ENCODE measurements around the gene FNDC3B. TPM values are rescaled to one million over a fixed set of nuclear protein-coding genes. Genes with fewer than 3 reads are reported as not detected.

Gene FNDC3B
- total RNA-seq, 1 donor from 2014 or later: 204 TPM

DNA sequence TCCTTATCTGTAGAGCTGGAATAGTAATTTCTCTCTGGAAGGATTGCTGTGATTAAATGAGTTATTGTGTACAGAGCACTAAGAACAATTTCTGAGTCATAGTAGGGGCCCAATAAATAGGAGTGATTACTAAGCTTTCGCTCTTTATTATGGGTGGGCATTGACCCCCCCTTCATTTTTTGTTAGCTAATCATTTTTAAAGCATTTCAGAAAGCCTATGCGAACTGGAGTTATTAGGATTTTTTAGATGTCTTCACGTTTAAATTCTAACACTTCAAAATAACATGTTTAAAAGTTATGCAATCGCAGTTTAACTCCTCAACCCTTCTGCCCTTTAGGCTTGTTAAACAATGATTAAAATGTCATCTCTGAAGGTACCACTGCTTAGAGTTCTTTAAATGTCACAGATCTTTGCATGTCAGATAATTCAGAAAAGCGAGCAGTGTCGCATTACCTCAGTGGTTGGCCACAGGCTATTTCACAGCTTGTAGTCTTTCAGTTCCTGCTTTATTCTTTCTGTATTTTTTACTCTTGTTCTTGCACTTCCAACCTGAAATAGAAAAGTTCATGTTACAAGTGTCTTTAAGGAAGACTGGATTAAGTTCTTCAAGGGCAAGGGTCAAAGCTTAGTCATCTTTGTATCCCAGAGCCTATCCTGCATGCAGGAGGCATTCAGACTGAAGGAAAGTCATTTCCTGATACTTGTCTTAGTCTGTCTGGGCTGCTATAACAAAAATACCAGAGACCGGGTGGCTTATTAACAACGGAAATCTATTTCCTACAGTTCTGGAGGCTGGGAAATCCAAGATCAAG, 102.9 kb downstream of the FNDC3B start:
- H3K4me1 Mint-ChIP-seq (ENCODE audit: unreplicated experiment): peaks cover 74% of the 10 kb centered on the region
- peak overlapping the region; percentile 42 for H3K27ac Mint-ChIP-seq (ENCODE audit: unreplicated experiment)
- peaks cover 33% of the 10 kb centered on the region for H3K36me3 Mint-ChIP-seq (ENCODE audit: low read depth, unreplicated experiment)
- H3K9me3 Mint-ChIP-seq (ENCODE audit: unreplicated experiment): no peaks in the 10 kb centered on the region
- H3K4me3 Mint-ChIP-seq (ENCODE audit: unreplicated experiment): peak overlapping the region; percentile 56
- peaks cover 3% of the 10 kb centered on the region for H3K27me3 Mint-ChIP-seq (ENCODE audit: unreplicated experiment)
- TF ChIP-seq, protein P1, sequence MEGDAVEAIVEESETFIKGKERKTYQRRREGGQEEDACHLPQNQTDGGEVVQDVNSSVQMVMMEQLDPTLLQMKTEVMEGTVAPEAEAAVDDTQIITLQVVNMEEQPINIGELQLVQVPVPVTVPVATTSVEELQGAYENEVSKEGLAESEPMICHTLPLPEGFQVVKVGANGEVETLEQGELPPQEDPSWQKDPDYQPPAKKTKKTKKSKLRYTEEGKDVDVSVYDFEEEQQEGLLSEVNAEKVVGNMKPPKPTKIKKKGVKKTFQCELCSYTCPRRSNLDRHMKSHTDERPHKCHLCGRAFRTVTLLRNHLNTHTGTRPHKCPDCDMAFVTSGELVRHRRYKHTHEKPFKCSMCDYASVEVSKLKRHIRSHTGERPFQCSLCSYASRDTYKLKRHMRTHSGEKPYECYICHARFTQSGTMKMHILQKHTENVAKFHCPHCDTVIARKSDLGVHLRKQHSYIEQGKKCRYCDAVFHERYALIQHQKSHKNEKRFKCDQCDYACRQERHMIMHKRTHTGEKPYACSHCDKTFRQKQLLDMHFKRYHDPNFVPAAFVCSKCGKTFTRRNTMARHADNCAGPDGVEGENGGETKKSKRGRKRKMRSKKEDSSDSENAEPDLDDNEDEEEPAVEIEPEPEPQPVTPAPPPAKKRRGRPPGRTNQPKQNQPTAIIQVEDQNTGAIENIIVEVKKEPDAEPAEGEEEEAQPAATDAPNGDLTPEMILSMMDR (IDR thresholded peaks at IDR 0.05; ENCODE audit: unreplicated experiment): no peak
- no peak for DNase-seq (ENCODE audit: low spot score)

DNA sequence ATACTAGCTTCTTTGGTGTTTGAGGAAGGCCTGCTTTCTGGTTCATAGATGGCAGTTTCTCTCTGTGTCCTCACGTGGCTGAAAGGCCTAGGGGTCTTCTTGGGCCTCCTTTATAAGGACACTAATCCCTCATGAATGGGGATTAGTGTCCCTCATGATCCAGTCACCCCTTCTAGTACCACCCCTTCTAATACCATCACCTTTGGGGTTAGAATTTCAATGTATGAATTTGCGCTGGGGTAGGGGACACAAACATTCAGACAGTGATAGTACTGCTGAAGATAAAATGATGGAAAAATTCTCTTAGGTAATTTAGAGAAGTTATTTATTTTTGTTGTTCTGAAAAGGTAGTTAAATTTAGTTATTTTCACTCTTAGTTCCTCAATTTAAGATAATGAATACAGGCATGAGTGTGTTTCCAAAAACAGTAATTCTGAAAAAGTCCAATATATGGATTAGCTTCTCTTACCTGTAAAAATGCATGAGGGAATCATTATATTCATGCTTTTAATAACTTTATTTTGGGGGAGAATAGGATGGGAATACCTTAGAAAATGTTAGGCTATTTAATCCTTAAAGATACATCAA, 103.6 kb downstream of the FNDC3B start:
- Mint-ChIP-seq H3K9me3 (ENCODE audit: unreplicated experiment) (no peaks in the 10 kb centered on the region), H3K36me3 (ENCODE audit: low read depth, unreplicated experiment) (peaks cover 38% of the 10 kb centered on the region), H3K27me3 (ENCODE audit: unreplicated experiment) (peaks cover 3% of the 10 kb centered on the region), H3K27ac (ENCODE audit: unreplicated experiment) (no peak overlapping the region), H3K4me1 (ENCODE audit: unreplicated experiment) (peaks cover 71% of the 10 kb centered on the region), H3K4me3 (ENCODE audit: unreplicated experiment) (no peak overlapping the region)
- TF ChIP-seq, protein P1 (IDR thresholded peaks at IDR 0.05; ENCODE audit: unreplicated experiment): no peak
- no peak for DNase-seq (ENCODE audit: low spot score)

DNA sequence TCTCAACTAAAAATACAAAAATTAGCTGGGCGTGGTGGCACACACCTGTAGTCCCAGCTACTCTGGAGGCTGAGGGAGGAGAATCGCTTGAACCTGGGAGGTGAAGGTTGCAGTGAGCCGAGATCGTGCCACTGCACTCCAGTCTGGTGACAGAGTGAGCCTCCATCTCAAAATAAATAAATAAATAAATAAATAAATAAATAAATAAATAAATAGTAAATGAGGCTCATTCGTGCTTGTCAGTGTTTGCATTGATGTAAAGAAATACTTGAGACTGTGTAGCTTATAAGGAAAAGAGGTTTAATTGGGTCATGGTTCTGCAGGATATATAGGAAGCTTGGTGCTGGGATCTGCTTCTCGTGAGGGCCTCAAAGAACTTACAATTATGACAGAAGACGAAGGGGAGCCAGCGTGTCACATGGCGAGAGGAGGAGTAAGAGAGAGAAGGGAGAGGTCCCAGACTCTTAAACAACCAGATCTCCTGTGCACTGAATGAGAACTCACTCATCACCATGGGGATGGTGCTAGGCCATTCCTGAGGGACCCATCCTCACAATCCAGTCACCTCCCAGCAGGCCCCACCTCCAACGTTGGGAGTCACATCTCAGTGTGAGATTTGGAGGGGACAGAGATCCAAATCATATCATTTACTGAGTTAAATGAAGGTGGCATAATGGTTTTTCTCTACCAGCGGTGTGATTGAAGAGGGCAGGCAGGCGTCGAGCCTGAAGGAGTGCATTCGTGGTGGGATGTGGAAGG, 104.5 kb downstream of the FNDC3B start:
- Mint-ChIP-seq H3K4me3 (ENCODE audit: unreplicated experiment) (peak overlapping the region; percentile 44), H3K9me3 (ENCODE audit: unreplicated experiment) (no peaks in the 10 kb centered on the region), H3K4me1 (ENCODE audit: unreplicated experiment) (peaks cover 71% of the 10 kb centered on the region), H3K27ac (ENCODE audit: unreplicated experiment) (peak overlapping the region; percentile 89), H3K27me3 (ENCODE audit: unreplicated experiment) (peaks cover 3% of the 10 kb centered on the region), H3K36me3 (ENCODE audit: low read depth, unreplicated experiment) (peaks cover 38% of the 10 kb centered on the region)
- DNase-seq (ENCODE audit: low spot score): no peak
- TF ChIP-seq, protein P1 (IDR thresholded peaks at IDR 0.05; ENCODE audit: unreplicated experiment): no peak

DNA sequence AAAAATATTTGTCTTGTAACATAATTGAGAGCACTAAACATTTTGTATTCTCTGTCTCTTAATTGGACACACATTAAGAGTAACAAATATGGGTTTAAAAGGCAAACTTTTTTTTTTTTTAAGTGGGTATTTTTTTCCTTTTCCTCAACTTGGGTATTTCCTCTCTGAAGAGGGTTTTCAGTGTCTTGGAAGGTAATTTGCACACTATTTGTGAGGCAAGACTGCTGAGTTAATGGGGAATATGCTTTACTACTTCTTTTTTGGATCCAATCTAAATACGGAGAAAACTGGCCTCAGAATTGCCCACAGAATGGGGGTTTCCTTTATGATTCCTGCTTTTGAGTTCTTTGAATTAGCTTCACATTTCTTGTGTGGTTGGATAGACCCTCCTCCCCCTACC, 105.2 kb downstream of the FNDC3B start:
- no peak for DNase-seq (ENCODE audit: low spot score)
- no peak overlapping the region for H3K27ac Mint-ChIP-seq (ENCODE audit: unreplicated experiment)
- H3K4me3 Mint-ChIP-seq (ENCODE audit: unreplicated experiment): peak overlapping the region; percentile 52
- peaks cover 73% of the 10 kb centered on the region for H3K4me1 Mint-ChIP-seq (ENCODE audit: unreplicated experiment)
- peaks cover 2% of the 10 kb centered on the region for H3K27me3 Mint-ChIP-seq (ENCODE audit: unreplicated experiment)
- TF ChIP-seq, protein P1 (IDR thresholded peaks at IDR 0.05; ENCODE audit: unreplicated experiment): no peak
- H3K36me3 Mint-ChIP-seq (ENCODE audit: low read depth, unreplicated experiment): peaks cover 38% of the 10 kb centered on the region
- H3K9me3 Mint-ChIP-seq (ENCODE audit: unreplicated experiment): no peaks in the 10 kb centered on the region

Measured in endothelial cell (in vitro differentiated cells).